HepG2 (cell line): ENCODE results near the gene GRB2. TPM values are rescaled to one million over a fixed set of nuclear protein-coding genes. Genes with fewer than 3 reads are reported as not detected.

Experiments
- ARNT ChIP-seq: fragments of 450-650 bp; IDR thresholded peaks from 2 replicates; pipeline ENCODE4 v1.6.1; 2017
- ARNT2 ChIP-seq: sonication (generic); formaldehyde crosslinking; IDR thresholded peaks from 2 replicates; pipeline ENCODE4 v1.8.0; 2022; ENCODE audit warnings: mild to moderate bottlenecking, low read depth, missing genetic modification reagents, moderate library complexity
- KAT2B ChIP-seq: fragments of 150-350 bp; IDR thresholded peaks from 2 replicates; pipeline ENCODE4 v1.6.1; 2014; ENCODE audit warnings: low read depth, low read length, borderline replicate concordance
- MXI1 ChIP-seq: IDR thresholded peaks from 3 replicates; pipeline ENCODE4 v1.6.1; 2012; ENCODE audit warnings: low read depth, low read length, inconsistent platforms, borderline replicate concordance
- NAIF1 ChIP-seq: sonication (generic); formaldehyde crosslinking; IDR thresholded peaks from 2 replicates; pipeline ENCODE4 v1.5.0; 2020; ENCODE audit warnings: mild to moderate bottlenecking, missing genetic modification reagents, borderline replicate concordance
- SMAD9 ChIP-seq: sonication (generic); formaldehyde crosslinking; IDR thresholded peaks from 2 replicates; pipeline ENCODE4 v1.5.1; 2020; ENCODE audit warnings: mild to moderate bottlenecking, missing genetic modification reagents
- UBTF ChIP-seq: sonication (generic); formaldehyde crosslinking; IDR thresholded peaks from 2 replicates; pipeline ENCODE4 v1.4.0; 2020; ENCODE audit warnings: mild to moderate bottlenecking, missing genetic modification reagents
- ZBTB26 ChIP-seq: IDR thresholded peaks from 2 replicates; pipeline ENCODE4 v1.6.1; 2016; ENCODE audit warnings: missing compliant biosample characterization, missing genetic modification reagents, borderline replicate concordance
- ZBTB43 ChIP-seq: sonication (generic); formaldehyde crosslinking; conservative IDR thresholded peaks from 2 replicates; pipeline ENCODE4 v1.4.0; 2020; ENCODE audit warnings: missing genetic modification reagents
- ZFP36 ChIP-seq: fragments of 150-350 bp; IDR thresholded peaks from 2 replicates; pipeline ENCODE4 v1.6.1; 2018; ENCODE audit warnings: borderline replicate concordance, low read length, low read depth; ENCODE audit not compliant: partially characterized antibody
- ZNF101 ChIP-seq: sonication (generic); formaldehyde crosslinking; IDR thresholded peaks from 2 replicates; pipeline ENCODE4 v1.4.0; 2020; ENCODE audit warnings: mild to moderate bottlenecking, low read depth, missing genetic modification reagents, borderline replicate concordance
- ZNF275 ChIP-seq: sonication (generic); formaldehyde crosslinking; IDR thresholded peaks from 2 replicates; pipeline ENCODE4 v1.8.0; 2022; ENCODE audit warnings: missing genetic modification reagents, mild to moderate bottlenecking, inconsistent platforms, borderline replicate concordance
- ZNF296 ChIP-seq: sonication (generic); formaldehyde crosslinking; conservative IDR thresholded peaks from 2 replicates; pipeline ENCODE4 v1.5.0; 2020; ENCODE audit warnings: mild to moderate bottlenecking, missing genetic modification reagents
- ZNF484 ChIP-seq: sonication (generic); formaldehyde crosslinking; IDR thresholded peaks from 2 replicates; pipeline ENCODE4 v1.5.1; 2020; ENCODE audit warnings: mild to moderate bottlenecking, low read depth, missing genetic modification reagents, borderline replicate concordance
- ZSCAN25 ChIP-seq: sonication (generic); formaldehyde crosslinking; IDR thresholded peaks from 2 replicates; pipeline ENCODE4 v1.8.0; 2022; ENCODE audit warnings: mild to moderate bottlenecking, missing genetic modification reagents
- ZSCAN5A ChIP-seq: sonication (generic); formaldehyde crosslinking; IDR thresholded peaks from 2 replicates; pipeline ENCODE4 v1.8.0; 2022; ENCODE audit warnings: mild to moderate bottlenecking, missing genetic modification reagents, borderline replicate concordance
- polyA plus RNA-seq, 8 experiments: library from polyadenylated mRNA; depleted of rRNA in 3 of 8; stranded (reverse) in 7 of 8; unstranded in 1 of 8; fragments of >200 nt; fragmentation: Illumina TruSeq in 4 of 8; extraction: Trizol in 4 of 8; gene quantifications; 2 replicates each; pipeline versions ENCODE4 v1.2.1 to v1.2.3, GENCODE V29; 2011 to 2016; ENCODE audit warnings: low read depth in 4 of 8, missing spikeins in 1 of 8, mixed read lengths in 1 of 8; ENCODE audit not compliant: insufficient read depth in 1 of 8
- total RNA-seq, 5 experiments: library from RNA; depleted of rRNA; stranded (reverse); fragments of >200 nt; fragmentation: Illumina TruSeq; extraction: Trizol; gene quantifications; 2 replicates each; pipeline ENCODE4 v1.2.3, GENCODE V29; 2016; ENCODE audit warnings: low read depth in 1 of 5

GRB2 gene
- total and polyA plus RNA-seq, 2 of the 13 experiments (the other 11 are each of a cell fraction or from before 2014, with no cell fraction given): 84.6 to 92.3 TPM

GRCh38 chr17:75295201-75296158 lies 110.0 kb downstream of the GRB2 start (continued):
- peak; percentile 13; the same call in 1 of the 2 replicates for TF ChIP-seq NAIF1 (CRISPR knock-in tag)
- peak; percentile 44 for TF ChIP-seq ARNT2 (CRISPR knock-in tag)
- TF ChIP-seq ZNF484 (CRISPR knock-in tag): no peak
- peak; percentile 13; the same call in 1 of the 2 replicates for TF ChIP-seq ZSCAN25 (CRISPR knock-in tag)
- peak; percentile 63; the same call in 1 of the 2 replicates for TF ChIP-seq ZBTB43
- TF ChIP-seq MXI1: peak; percentile 45; the same call in 1 of the 3 replicates
- no peak; the same call in 1 of the 2 replicates for TF ChIP-seq ZBTB26 (CRISPR knock-in tag)
- TF ChIP-seq ARNT: no peak
- TF ChIP-seq SMAD9: no peak
- TF ChIP-seq KAT2B: no peak
- 0 out of 2 replicates have a peak, but pooled peaks have one; percentile 35 for TF ChIP-seq UBTF (CRISPR knock-in tag)
- TF ChIP-seq ZNF275 (CRISPR knock-in tag): no peak
- no peak for TF ChIP-seq ZNF101
- peak; percentile 77; the same call in 1 of the 2 replicates for TF ChIP-seq ZNF296 (CRISPR knock-in tag)
- TF ChIP-seq ZFP36: no peak
- peak; percentile 29; the same call in 1 of the 2 replicates for TF ChIP-seq ZSCAN5A (CRISPR knock-in tag)
